ENCODE data around the gene IFNAR1.

- TF ChIP-seq, protein P1, sequence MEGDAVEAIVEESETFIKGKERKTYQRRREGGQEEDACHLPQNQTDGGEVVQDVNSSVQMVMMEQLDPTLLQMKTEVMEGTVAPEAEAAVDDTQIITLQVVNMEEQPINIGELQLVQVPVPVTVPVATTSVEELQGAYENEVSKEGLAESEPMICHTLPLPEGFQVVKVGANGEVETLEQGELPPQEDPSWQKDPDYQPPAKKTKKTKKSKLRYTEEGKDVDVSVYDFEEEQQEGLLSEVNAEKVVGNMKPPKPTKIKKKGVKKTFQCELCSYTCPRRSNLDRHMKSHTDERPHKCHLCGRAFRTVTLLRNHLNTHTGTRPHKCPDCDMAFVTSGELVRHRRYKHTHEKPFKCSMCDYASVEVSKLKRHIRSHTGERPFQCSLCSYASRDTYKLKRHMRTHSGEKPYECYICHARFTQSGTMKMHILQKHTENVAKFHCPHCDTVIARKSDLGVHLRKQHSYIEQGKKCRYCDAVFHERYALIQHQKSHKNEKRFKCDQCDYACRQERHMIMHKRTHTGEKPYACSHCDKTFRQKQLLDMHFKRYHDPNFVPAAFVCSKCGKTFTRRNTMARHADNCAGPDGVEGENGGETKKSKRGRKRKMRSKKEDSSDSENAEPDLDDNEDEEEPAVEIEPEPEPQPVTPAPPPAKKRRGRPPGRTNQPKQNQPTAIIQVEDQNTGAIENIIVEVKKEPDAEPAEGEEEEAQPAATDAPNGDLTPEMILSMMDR (IDR thresholded peaks at IDR 0.05 in 2 of 3, conservative IDR thresholded peaks at IDR 0.05 in 1 of 3; ENCODE audit: borderline replicate concordance in 1 of 3, insufficient read depth in 1 of 3, low read depth in 2 of 3, low read length in 2 of 3), result no peak
- TF ChIP-seq REST (IDR thresholded peaks at IDR 0.05; ENCODE audit: low read depth), result no peak
- no peak for TF ChIP-seq EZH2phosphoT487 (IDR thresholded peaks at IDR 0.05; ENCODE audit: borderline replicate concordance)
- no peak for TF ChIP-seq JUND (IDR thresholded peaks at IDR 0.05)
- TF ChIP-seq TCF7L2 (IDR thresholded peaks at IDR 0.05; ENCODE audit: borderline replicate concordance, extremely low read depth, insufficient read depth, insufficient read length), result no peak
- TF ChIP-seq POLR2A (IDR thresholded peaks at IDR 0.05; ENCODE audit: borderline replicate concordance, extremely low read depth, insufficient read depth, insufficient read length), result no peak
- no peak for TF ChIP-seq CEBPB (IDR thresholded peaks at IDR 0.05; ENCODE audit: low read depth)
- TF ChIP-seq POLR2AphosphoS5 (IDR thresholded peaks at IDR 0.05; ENCODE audit: low read depth, low read length), result no peak
- TF ChIP-seq EZH2 (IDR thresholded peaks at IDR 0.05), result no peak
- TF ChIP-seq ZBTB33 (IDR thresholded peaks at IDR 0.05; ENCODE audit: extremely low read depth, insufficient replicate concordance, low read length), result no peak
Observed at GRCh38 chr21:33375101-33375644, 50.4 kb downstream of the IFNAR1 start.
